ENCODE data around the gene DMD. TPM values are rescaled to one million over a fixed set of nuclear protein-coding genes. Genes with fewer than 3 reads are reported as not detected.

DMD gene
- total and polyA plus RNA-seq, 4 donors, result 3.9 to 73.8 (median 11.2) TPM

DNA sequence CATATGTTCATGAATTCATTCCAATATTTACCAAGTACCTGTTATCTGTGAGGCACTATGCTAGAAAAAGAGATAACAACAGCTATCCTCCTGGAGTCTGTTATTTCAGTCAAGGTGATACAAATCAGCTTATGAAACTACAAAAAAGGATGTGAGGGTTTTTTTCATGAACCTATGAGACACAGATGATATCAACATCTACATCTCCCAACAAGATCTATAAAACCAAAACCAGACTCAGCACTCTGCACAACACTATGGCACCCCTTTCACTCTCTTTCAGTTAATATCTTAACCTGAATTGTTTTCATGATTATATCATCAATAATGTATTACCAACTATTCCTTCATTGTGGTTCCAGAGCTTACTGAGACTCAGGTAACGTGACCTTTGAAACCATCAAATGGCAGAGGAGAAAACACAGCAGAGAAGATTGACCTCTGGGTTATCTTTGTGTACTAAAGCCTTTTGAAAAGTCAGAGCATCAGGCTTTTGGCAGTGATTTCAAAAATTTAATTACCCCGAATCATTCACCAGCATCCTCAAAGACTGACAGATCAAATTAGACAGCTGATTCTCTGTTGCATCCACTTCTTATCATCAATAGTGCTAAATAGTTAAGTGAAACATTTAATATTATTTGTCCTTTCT is 1894.9 kb downstream of the DMD start:
- no peak overlapping the region for H3K4me3 ChIP-seq
- no peaks in the 10 kb centered on the region for H3K9me3 ChIP-seq (ENCODE audit: control insufficient read depth in 4 of 4, insufficient read depth in 3 of 4, low read length in 3 of 4)
- peaks cover 0 to 2% (median 0%) of the 10 kb centered on the region in 3 donors for H3K27me3 ChIP-seq (ENCODE audit: control insufficient read depth in 3 of 3, insufficient read depth in 3 of 3, low read length in 2 of 3)
- TF ChIP-seq, protein P1, sequence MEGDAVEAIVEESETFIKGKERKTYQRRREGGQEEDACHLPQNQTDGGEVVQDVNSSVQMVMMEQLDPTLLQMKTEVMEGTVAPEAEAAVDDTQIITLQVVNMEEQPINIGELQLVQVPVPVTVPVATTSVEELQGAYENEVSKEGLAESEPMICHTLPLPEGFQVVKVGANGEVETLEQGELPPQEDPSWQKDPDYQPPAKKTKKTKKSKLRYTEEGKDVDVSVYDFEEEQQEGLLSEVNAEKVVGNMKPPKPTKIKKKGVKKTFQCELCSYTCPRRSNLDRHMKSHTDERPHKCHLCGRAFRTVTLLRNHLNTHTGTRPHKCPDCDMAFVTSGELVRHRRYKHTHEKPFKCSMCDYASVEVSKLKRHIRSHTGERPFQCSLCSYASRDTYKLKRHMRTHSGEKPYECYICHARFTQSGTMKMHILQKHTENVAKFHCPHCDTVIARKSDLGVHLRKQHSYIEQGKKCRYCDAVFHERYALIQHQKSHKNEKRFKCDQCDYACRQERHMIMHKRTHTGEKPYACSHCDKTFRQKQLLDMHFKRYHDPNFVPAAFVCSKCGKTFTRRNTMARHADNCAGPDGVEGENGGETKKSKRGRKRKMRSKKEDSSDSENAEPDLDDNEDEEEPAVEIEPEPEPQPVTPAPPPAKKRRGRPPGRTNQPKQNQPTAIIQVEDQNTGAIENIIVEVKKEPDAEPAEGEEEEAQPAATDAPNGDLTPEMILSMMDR (IDR thresholded peaks at IDR 0.05; ENCODE audit: control extremely low read depth, extremely low read depth), result no peak
- no peaks in the 10 kb centered on the region for H3K36me3 ChIP-seq (ENCODE audit: control insufficient read depth in 4 of 4, insufficient read depth in 4 of 4, low read length in 4 of 4)
- H3K9ac ChIP-seq (ENCODE audit: insufficient read depth in 1 of 2, low read length in 2 of 2), result no peak overlapping the region
- no peaks in the 10 kb centered on the region for H3K4me1 ChIP-seq (ENCODE audit: control insufficient read depth in 5 of 5, insufficient read depth in 5 of 5, low read length in 5 of 5)
- H3K27ac ChIP-seq (ENCODE audit: low read depth in 1 of 2, low read length in 1 of 2), result no peak overlapping the region
- 70 to 92% methylated on average over 2 of the region's 2 CpGs for WGBS, 2 donors
- ATAC-seq (ENCODE audit: insufficient read depth, low FRiP score) (no peak), DNase-seq (no peak)

DNA sequence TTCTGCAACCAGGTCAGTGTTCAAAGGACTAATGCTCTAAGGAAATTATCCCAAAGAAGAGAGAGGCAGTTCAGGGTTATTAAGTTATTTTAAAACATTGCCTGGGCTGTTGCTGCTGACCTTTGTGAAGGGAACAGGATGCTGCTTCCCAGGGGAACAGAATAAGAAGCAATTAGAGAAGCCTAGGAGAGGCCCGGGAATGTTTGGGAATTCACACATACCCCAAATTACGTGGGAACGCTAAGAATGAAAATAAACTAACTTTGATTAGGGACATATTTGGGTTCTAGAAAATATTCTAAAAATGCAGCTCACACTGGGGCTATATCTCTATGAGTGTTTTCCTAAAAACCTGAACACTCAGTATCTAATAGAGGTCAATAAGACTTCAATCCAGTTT is 1896.4 kb downstream of the DMD start:
- H3K9ac ChIP-seq (ENCODE audit: insufficient read depth in 1 of 2, low read length in 2 of 2), result no peak overlapping the region
- WGBS, 2 donors, result 42 to 75% methylated on average over 3 of the region's 3 CpGs
- TF ChIP-seq, protein P1 (IDR thresholded peaks at IDR 0.05; ENCODE audit: control extremely low read depth, extremely low read depth), result no peak

DNA sequence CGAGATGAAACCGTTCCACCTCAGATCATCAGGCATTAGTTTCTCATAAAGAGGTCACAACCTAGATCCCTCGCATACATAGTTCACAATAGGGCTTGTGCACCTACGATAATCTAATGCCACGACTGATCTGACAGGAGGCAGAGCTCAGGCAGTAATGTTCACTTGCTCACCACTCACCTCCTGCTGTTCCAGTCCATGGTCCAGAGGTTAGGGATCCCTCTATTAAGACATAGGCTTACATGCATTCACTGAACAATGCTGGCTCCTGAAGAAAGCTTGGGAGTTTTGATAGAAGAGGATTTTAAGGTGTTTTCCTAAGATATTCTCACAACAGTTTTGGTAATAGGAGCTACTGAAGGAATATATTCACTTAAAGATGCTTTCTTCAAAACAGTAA is 1903.4 kb downstream of the DMD start:
- Histone ChIP-seq H3K4me3 (no peak overlapping the region), H3K9ac (ENCODE audit: insufficient read depth in 1 of 2, low read length in 2 of 2) (no peak overlapping the region), H3K27ac (ENCODE audit: low read depth in 1 of 2, low read length in 1 of 2) (no peak overlapping the region), H3K4me1 (ENCODE audit: control insufficient read depth in 5 of 5, insufficient read depth in 5 of 5, low read length in 5 of 5) (no peaks in the 10 kb centered on the region), H3K27me3 (ENCODE audit: control insufficient read depth in 3 of 3, insufficient read depth in 3 of 3, low read length in 2 of 3) (peaks cover 0 to 6% (median 2%) of the 10 kb centered on the region in 3 donors), H3K9me3 (ENCODE audit: control insufficient read depth in 4 of 4, insufficient read depth in 3 of 4, low read length in 3 of 4) (peaks cover 0 to 3% (median 1%) of the 10 kb centered on the region in 4 donors), H3K36me3 (ENCODE audit: control insufficient read depth in 4 of 4, insufficient read depth in 4 of 4, low read length in 4 of 4) (no peaks in the 10 kb centered on the region)
- ATAC-seq (ENCODE audit: insufficient read depth, low FRiP score) (no peak), DNase-seq (no peak)
- WGBS, 2 donors, result 84 to 95% methylated on average over 5 of the region's 5 CpGs
- TF ChIP-seq, protein P1 (IDR thresholded peaks at IDR 0.05; ENCODE audit: control extremely low read depth, extremely low read depth), result no peak

More for the DNA sequence above, 1896.4 kb downstream of the DMD start:
- H3K27me3 ChIP-seq (ENCODE audit: control insufficient read depth in 3 of 3, insufficient read depth in 3 of 3, low read length in 2 of 3), result peaks cover 0 to 2% (median 0%) of the 10 kb centered on the region in 3 donors
- H3K27ac ChIP-seq (ENCODE audit: low read depth in 1 of 2, low read length in 1 of 2), result no peak overlapping the region
- ATAC-seq (ENCODE audit: insufficient read depth, low FRiP score) (no peak), DNase-seq (peak in 1 of 3 donors; percentile 17)
- H3K4me1 ChIP-seq (ENCODE audit: control insufficient read depth in 5 of 5, insufficient read depth in 5 of 5, low read length in 5 of 5), result no peaks in the 10 kb centered on the region
- peaks cover 0 to 3% (median 1%) of the 10 kb centered on the region in 4 donors for H3K9me3 ChIP-seq (ENCODE audit: control insufficient read depth in 4 of 4, insufficient read depth in 3 of 4, low read length in 3 of 4)
- H3K4me3 ChIP-seq, result no peak overlapping the region
- H3K36me3 ChIP-seq (ENCODE audit: control insufficient read depth in 4 of 4, insufficient read depth in 4 of 4, low read length in 4 of 4), result no peaks in the 10 kb centered on the region

Measured in lung (tissue), 12 donors.